H7 (cell line): ENCODE data around the gene FAM120B. TPM values are rescaled to one million over a fixed set of nuclear protein-coding genes. Genes with fewer than 3 reads are reported as not detected.

ENCODE experiments used
- DNase-seq: peaks from one replicate; pipeline ENCODE4 v3.0.0; 2012
- H3K27me3 ChIP-seq: 2 replicates; pipeline ENCODE4 v1.6.0; 2011; ENCODE audit warnings: mild to moderate bottlenecking, low read length; ENCODE audit not compliant: control insufficient read depth, insufficient read depth
- H3K36me3 ChIP-seq: replicated peaks from 2 replicates; pipeline ENCODE4 v1.5.1; 2011; ENCODE audit warnings: low read length; ENCODE audit not compliant: control insufficient read depth, insufficient read depth
- H3K4me3 ChIP-seq: 2 replicates; pipeline ENCODE4 v1.5.1; 2011; ENCODE audit warnings: low read depth, mild to moderate bottlenecking, control low read depth, low read length, moderate library complexity; ENCODE audit not compliant: insufficient read depth
- total RNA-seq: library from RNA; depleted of rRNA; stranded (reverse); fragments of >200 nt; shearing (Covaris generic); gene quantifications from 2 replicates; pipeline ENCODE4 v1.2.3, GENCODE V29; 2014

The FAM120B gene
- total RNA-seq, 1 experiment from 2014 or later = 7.2 TPM

GRCh38 chr6:170296423-170296745 lies 10.2 kb upstream of the FAM120B start:
- Histone ChIP-seq H3K4me3 (peak overlapping the region; percentile 45), H3K27me3 (peaks cover 56% of the 10 kb centered on the region), H3K36me3 (no peaks in the 10 kb centered on the region)
- DNase-seq = peak; percentile 88

GRCh38 chr6:170296746-170297575 lies 9.6 kb upstream of the FAM120B start:
- H3K27me3 ChIP-seq = peaks cover 50% of the 10 kb centered on the region
- peak; percentile 67 for DNase-seq

GRCh38 chr6:170297576-170298330 lies 8.8 kb upstream of the FAM120B start:
- H3K4me3 ChIP-seq = no peak overlapping the region
- no peaks in the 10 kb centered on the region for H3K36me3 ChIP-seq
- DNase-seq = no peak
- peaks cover 42% of the 10 kb centered on the region for H3K27me3 ChIP-seq

More at GRCh38 chr6:170296746-170297575, 9.6 kb upstream of the FAM120B start:
- Histone ChIP-seq H3K36me3 (no peaks in the 10 kb centered on the region), H3K4me3 (peak overlapping the region; percentile 45)

GRCh38 chr6:170298688-170299087 lies 7.9 kb upstream of the FAM120B start:
- Histone ChIP-seq H3K27me3 (peaks cover 33% of the 10 kb centered on the region), H3K36me3 (no peaks in the 10 kb centered on the region), H3K4me3 (no peak overlapping the region)
- DNase-seq = no peak

GRCh38 chr6:170301184-170301583 lies 5.4 kb upstream of the FAM120B start:
- Histone ChIP-seq H3K36me3 (no peaks in the 10 kb centered on the region), H3K27me3 (peaks cover 16% of the 10 kb centered on the region), H3K4me3 (no peak overlapping the region)
- DNase-seq = no peak

- H3K4me3 ChIP-seq = peak overlapping the region; percentile 85
- no peak for DNase-seq
- peaks cover 10% of the 10 kb centered on the region; the same call in 1 of the 2 replicates for H3K27me3 ChIP-seq
- H3K36me3 ChIP-seq = no peaks in the 10 kb centered on the region
These were observed 694 bp upstream of the FAM120B start for GRCh38 chr6:170305805-170306323.

GRCh38 chr6:170307080-170307545 lies 555 bp downstream of the FAM120B start:
- H3K27me3 ChIP-seq = peaks cover 10% of the 10 kb centered on the region; the same call in 1 of the 2 replicates
- H3K4me3 ChIP-seq = peak overlapping the region; percentile 85
- no peak for DNase-seq
- no peaks in the 10 kb centered on the region for H3K36me3 ChIP-seq

- Histone ChIP-seq H3K36me3 (no peaks in the 10 kb centered on the region), H3K4me3 (no peak overlapping the region), H3K27me3 (peaks cover 10% of the 10 kb centered on the region; the same call in 1 of the 2 replicates)
- no peak for DNase-seq
These were observed 2.2 kb downstream of the FAM120B start for GRCh38 chr6:170308761-170309160.

GRCh38 chr6:170311696-170312095 lies 5.1 kb downstream of the FAM120B start:
- Histone ChIP-seq H3K4me3 (no peak overlapping the region), H3K27me3 (peaks cover 6% of the 10 kb centered on the region; the same call in 1 of the 2 replicates), H3K36me3 (no peaks in the 10 kb centered on the region)
- no peak for DNase-seq

GRCh38 chr6:170312876-170313275 lies 6.3 kb downstream of the FAM120B start:
- DNase-seq = no peak
- Histone ChIP-seq H3K27me3 (no peaks in the 10 kb centered on the region), H3K36me3 (no peaks in the 10 kb centered on the region), H3K4me3 (no peak overlapping the region)

GRCh38 chr6:170313716-170314295 lies 7.2 kb downstream of the FAM120B start:
- no peaks in the 10 kb centered on the region for H3K27me3 ChIP-seq
- no peak overlapping the region for H3K4me3 ChIP-seq
- no peaks in the 10 kb centered on the region for H3K36me3 ChIP-seq
- DNase-seq = peak; percentile 64

GRCh38 chr6:170314983-170315382 lies 8.4 kb downstream of the FAM120B start:
- no peaks in the 10 kb centered on the region for H3K27me3 ChIP-seq
- DNase-seq = no peak
- H3K4me3 ChIP-seq = no peak overlapping the region
- H3K36me3 ChIP-seq = no peaks in the 10 kb centered on the region

GRCh38 chr6:170316071-170316470 lies 9.5 kb downstream of the FAM120B start:
- DNase-seq = no peak
- Histone ChIP-seq H3K4me3 (no peak overlapping the region), H3K36me3 (no peaks in the 10 kb centered on the region), H3K27me3 (no peaks in the 10 kb centered on the region)

- Histone ChIP-seq H3K36me3 (no peaks in the 10 kb centered on the region), H3K4me3 (no peak overlapping the region), H3K27me3 (no peaks in the 10 kb centered on the region)
- DNase-seq = no peak
These were observed 10.5 kb downstream of the FAM120B start for GRCh38 chr6:170317076-170317475.
